GM18858 (cell line): Measurements from ENCODE around the gene TSPAN11.
"Not testable (repeated sequence)": the region's sequence is repeated elsewhere in the genome, so short reads cannot be mapped to it uniquely, and the experiment has no call there.

Experiments
- ATAC-seq: cut with Tn5 transposase; IDR thresholded peaks from one replicate; pipeline ENCODE4 v1.9.1; 2021; ENCODE audit not compliant: unreplicated experiment

The TSPAN11 gene

GRCh38 chr12:31017535-31017934 is 91.0 kb downstream of the TSPAN11 start:
- ATAC-seq: no peak

GRCh38 chr12:31018106-31018789 is 91.7 kb downstream of the TSPAN11 start:
- ATAC-seq: no peak

- no peak for ATAC-seq
Observed at GRCh38 chr12:31018790-31019505, 92.4 kb downstream of the TSPAN11 start.

GRCh38 chr12:31019561-31019960 is 93.0 kb downstream of the TSPAN11 start:
- no peak for ATAC-seq

- ATAC-seq: no peak
Observed at GRCh38 chr12:31019976-31020375, 93.4 kb downstream of the TSPAN11 start.

- no peak for ATAC-seq
Observed at GRCh38 chr12:31020385-31021166, 94.0 kb downstream of the TSPAN11 start.

GRCh38 chr12:31021181-31021580 is 94.6 kb downstream of the TSPAN11 start:
- no peak for ATAC-seq

- no peak for ATAC-seq
Observed at GRCh38 chr12:31021809-31022494, 95.4 kb downstream of the TSPAN11 start.

GRCh38 chr12:31023271-31023724 is 96.8 kb downstream of the TSPAN11 start:
- no peak for ATAC-seq

- ATAC-seq: no peak
Observed at GRCh38 chr12:31026202-31026601, 99.7 kb downstream of the TSPAN11 start.

GRCh38 chr12:31027006-31027405 is 100.5 kb downstream of the TSPAN11 start:
- not testable (repeated sequence) for ATAC-seq

- no peak for ATAC-seq
Observed at GRCh38 chr12:31029468-31029867, 102.9 kb downstream of the TSPAN11 start.

GRCh38 chr12:31029916-31030562 is 103.5 kb downstream of the TSPAN11 start:
- ATAC-seq: no peak

- ATAC-seq: no peak
Observed at GRCh38 chr12:31031951-31032335, 105.4 kb downstream of the TSPAN11 start.

- ATAC-seq: no peak
Observed at GRCh38 chr12:31033146-31033545, 106.6 kb downstream of the TSPAN11 start.

GRCh38 chr12:31033681-31034080 is 107.1 kb downstream of the TSPAN11 start:
- no peak for ATAC-seq

- no peak for ATAC-seq
Observed at GRCh38 chr12:31034372-31034771, 107.8 kb downstream of the TSPAN11 start.

- no peak for ATAC-seq
Observed at GRCh38 chr12:31035226-31035625, 108.7 kb downstream of the TSPAN11 start.

- no peak for ATAC-seq
Observed at GRCh38 chr12:31035967-31036665, 109.6 kb downstream of the TSPAN11 start.

- no peak for ATAC-seq
Observed at GRCh38 chr12:31037028-31037427, 110.5 kb downstream of the TSPAN11 start.
